Prostate gland (tissue), 2 donors: ENCODE results near the gene RAG2. TPM values are rescaled to one million over a fixed set of nuclear protein-coding genes. Genes with fewer than 3 reads are reported as not detected.

Experiments
- DNase-seq: peaks from one replicate; pipeline ENCODE4 v3.0.0-alpha.2; 2019; ENCODE audit warnings: low spot score
- H3K27ac ChIP-seq, 2 donors: fragments of 200-600 bp; sonication (generic); 2 replicates each; pipeline ENCODE4 v1.5.1; 2017 to 2019
- H3K27me3 ChIP-seq: fragments of 200-600 bp; sonication (generic); replicated peaks from 2 replicates; pipeline ENCODE4 v1.5.1; 2019; ENCODE audit not compliant: insufficient read depth
- H3K36me3 ChIP-seq, 2 donors: fragments of 200-600 bp; sonication (generic); 1 replicate in 1 of 2; 2 replicates in 1 of 2; pipeline versions ENCODE4 v1.5.1 to v1.8.1; 2017 to 2019
- H3K4me1 ChIP-seq: fragments of 200-600 bp; sonication (generic); replicated peaks from 2 replicates; pipeline ENCODE4 v1.5.1; 2019
- H3K4me3 ChIP-seq, 2 donors: fragments of 200-600 bp; sonication (generic); 2 replicates each; pipeline ENCODE4 v1.5.1; 2017 to 2019
- H3K9me3 ChIP-seq: fragments of 200-600 bp; sonication (generic); 2 replicates; pipeline ENCODE4 v1.5.1; 2017
- POLR2A ChIP-seq: fragments of 450-650 bp; IDR thresholded peaks from one replicate; pipeline ENCODE4 v1.6.1; 2016; ENCODE audit warnings: antibody characterized with exemption, mild to moderate bottlenecking
- POLR2AphosphoS5 ChIP-seq: sonication (generic); formaldehyde crosslinking; IDR thresholded peaks from one replicate; pipeline ENCODE4 v1.6.1; 2017; ENCODE audit warnings: antibody characterized with exemption
- WGBS: methylation state at CpG from one replicate; pipeline ENCODE4 v1.1.5; 2018; 5-methylcytosine and 5-hydroxymethylcytosine counted together
- intact Hi-C: fragments of 100-400 bp; cut with DNase I; formaldehyde crosslinking; loops from one replicate; pipeline ENCODE4 v1.14.2; 2022
- total RNA-seq, 2 donors: library from RNA; depleted of rRNA; stranded (reverse); fragments of >200 nt; gene quantifications; one replicate each; pipeline ENCODE4 v1.1.0, GENCODE V29; 2016
- TF ChIP-seq, protein P1 (sequence below), 4 experiments: fragments of 200-600 bp in 2 of 4; fragments of 450-650 bp in 2 of 4; sonication (generic) in 2 of 4; IDR thresholded peaks; 1 replicate in 3 of 4; 2 replicates in 1 of 4; pipeline ENCODE4 v1.5.1; 2016 to 2019; ENCODE audit warnings: antibody characterized with exemption in 4 of 4, mild to moderate bottlenecking in 2 of 4, moderate library complexity in 2 of 4

RAG2 gene
- total RNA-seq, 2 donors from 2014 or later = not detected

GRCh38 chr11:36601155-36601554 is 3.1 kb upstream of the RAG2 start:
- H3K27ac ChIP-seq = no peak overlapping the region
- no peaks in the 10 kb centered on the region for H3K9me3 ChIP-seq
- intact Hi-C loops = no loop called here
- no peaks in the 10 kb centered on the region for H3K27me3 ChIP-seq
- no peak for DNase-seq
- TF ChIP-seq POLR2A (no peak), POLR2AphosphoS5 (no peak)
- TF ChIP-seq, protein P1, sequence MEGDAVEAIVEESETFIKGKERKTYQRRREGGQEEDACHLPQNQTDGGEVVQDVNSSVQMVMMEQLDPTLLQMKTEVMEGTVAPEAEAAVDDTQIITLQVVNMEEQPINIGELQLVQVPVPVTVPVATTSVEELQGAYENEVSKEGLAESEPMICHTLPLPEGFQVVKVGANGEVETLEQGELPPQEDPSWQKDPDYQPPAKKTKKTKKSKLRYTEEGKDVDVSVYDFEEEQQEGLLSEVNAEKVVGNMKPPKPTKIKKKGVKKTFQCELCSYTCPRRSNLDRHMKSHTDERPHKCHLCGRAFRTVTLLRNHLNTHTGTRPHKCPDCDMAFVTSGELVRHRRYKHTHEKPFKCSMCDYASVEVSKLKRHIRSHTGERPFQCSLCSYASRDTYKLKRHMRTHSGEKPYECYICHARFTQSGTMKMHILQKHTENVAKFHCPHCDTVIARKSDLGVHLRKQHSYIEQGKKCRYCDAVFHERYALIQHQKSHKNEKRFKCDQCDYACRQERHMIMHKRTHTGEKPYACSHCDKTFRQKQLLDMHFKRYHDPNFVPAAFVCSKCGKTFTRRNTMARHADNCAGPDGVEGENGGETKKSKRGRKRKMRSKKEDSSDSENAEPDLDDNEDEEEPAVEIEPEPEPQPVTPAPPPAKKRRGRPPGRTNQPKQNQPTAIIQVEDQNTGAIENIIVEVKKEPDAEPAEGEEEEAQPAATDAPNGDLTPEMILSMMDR (IDR thresholded peaks at IDR 0.05) = no peak
- no peak overlapping the region for H3K4me3 ChIP-seq
- H3K36me3 ChIP-seq = no peaks in the 10 kb centered on the region
- no peaks in the 10 kb centered on the region for H3K4me1 ChIP-seq
- WGBS = 87% methylated on average over 2 of the region's 2 CpGs

DNA sequence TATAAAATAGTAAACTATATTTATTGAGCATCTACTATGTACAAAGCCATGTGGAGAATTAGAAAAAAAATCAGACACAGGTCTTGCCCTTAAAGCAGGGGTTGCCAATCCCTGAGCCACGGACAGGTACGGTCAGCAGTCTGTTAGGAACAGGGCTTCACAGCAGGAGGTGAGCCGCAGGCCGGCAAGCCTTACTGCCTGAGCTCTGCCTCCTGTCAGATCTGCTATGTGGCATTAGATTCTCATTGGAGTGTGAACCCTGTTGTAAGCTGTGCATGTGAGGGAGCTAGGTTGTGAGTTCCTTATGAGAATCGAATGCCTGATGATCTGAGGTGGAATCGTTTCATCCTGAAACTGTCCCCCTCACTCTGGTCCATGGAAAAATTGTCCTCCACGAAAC is 2.1 kb upstream of the RAG2 start:
- Histone ChIP-seq H3K4me3 (no peak overlapping the region), H3K9me3 (no peaks in the 10 kb centered on the region), H3K27ac (no peak overlapping the region), H3K27me3 (no peaks in the 10 kb centered on the region), H3K4me1 (no peaks in the 10 kb centered on the region), H3K36me3 (no peaks in the 10 kb centered on the region)
- 91% methylated on average over 7 of the region's 7 CpGs for WGBS
- intact Hi-C loops = no loop called here
- no peak for TF ChIP-seq POLR2AphosphoS5
- no peak for TF ChIP-seq POLR2A
- TF ChIP-seq, protein P1 (IDR thresholded peaks at IDR 0.05) = no peak
- no peak for DNase-seq

DNA sequence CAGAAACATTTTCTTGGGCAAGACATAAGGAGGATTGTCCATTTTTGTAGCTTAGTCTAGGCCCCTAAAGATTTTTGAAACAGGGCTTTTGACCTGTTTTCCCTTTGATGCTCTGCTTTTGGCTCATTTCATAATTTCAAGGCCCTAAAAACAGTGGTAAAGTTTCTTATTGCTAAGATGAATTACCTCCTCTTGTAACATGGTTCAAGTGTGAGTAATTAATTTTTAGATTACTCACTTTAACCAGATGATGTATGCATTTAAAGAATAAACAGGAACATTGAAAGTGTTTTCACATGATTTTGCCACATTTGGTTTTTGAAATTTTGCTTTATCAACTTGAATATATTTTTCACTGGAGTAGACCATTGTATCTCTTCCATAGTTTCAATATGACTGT is 1.2 kb downstream of the RAG2 start:
- H3K27ac ChIP-seq = no peak overlapping the region
- no peaks in the 10 kb centered on the region for H3K27me3 ChIP-seq
- intact Hi-C loops = no loop called here
- H3K4me1 ChIP-seq = no peaks in the 10 kb centered on the region
- no peak overlapping the region for H3K4me3 ChIP-seq
- TF ChIP-seq POLR2A = no peak
- TF ChIP-seq, protein P1 (IDR thresholded peaks at IDR 0.05) = no peak
- no peak for TF ChIP-seq POLR2AphosphoS5
- no peaks in the 10 kb centered on the region for H3K9me3 ChIP-seq
- no peak for DNase-seq
- no peaks in the 10 kb centered on the region for H3K36me3 ChIP-seq

GRCh38 chr11:36594316-36594989 is 3.6 kb downstream of the RAG2 start, which contains the start of gene IFTAP:
TSS of gene IFTAP (plus strand) at chr11:36594502. CDS start at chr11:36610104, 15,602 bp downstream.
- intact Hi-C loops = no loop called here
- no peaks in the 10 kb centered on the region for H3K4me1 ChIP-seq
- H3K36me3 ChIP-seq = no peaks in the 10 kb centered on the region
- H3K9me3 ChIP-seq = no peaks in the 10 kb centered on the region
- peak within 1 kb of the TSS; percentile 52 to 68 for H3K4me3 ChIP-seq
- DNase-seq = peak; percentile 65
- H3K27me3 ChIP-seq = no peaks in the 10 kb centered on the region
- peak within 1 kb of the TSS; percentile 1 to 56 for H3K27ac ChIP-seq
- TF ChIP-seq POLR2AphosphoS5 (peak; percentile 96), POLR2A (no peak)
- TF ChIP-seq, protein P1 (IDR thresholded peaks at IDR 0.05) = no peak
- under 1% methylated on average over 29 of the region's 29 CpGs for WGBS

DNA sequence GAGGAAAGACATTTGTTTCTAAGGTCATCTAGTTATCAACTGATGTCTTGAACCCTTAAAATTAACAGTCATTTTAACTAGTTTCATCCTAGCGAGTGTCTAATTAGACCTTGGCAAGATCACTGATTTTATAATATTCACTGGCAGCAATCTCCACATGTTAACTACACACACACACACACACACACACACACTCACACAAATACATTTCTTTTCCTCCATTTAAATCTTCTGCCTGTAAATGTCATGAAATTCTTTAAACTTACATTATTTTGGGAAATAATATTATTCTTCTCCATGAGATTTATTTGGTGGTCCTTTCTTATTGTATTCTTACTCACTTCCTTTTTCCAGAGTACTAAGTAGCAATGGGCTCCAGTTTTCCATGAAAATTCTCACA is 6.6 kb downstream of the RAG2 start:
- DNase-seq = no peak
- H3K36me3 ChIP-seq = no peaks in the 10 kb centered on the region
- no peaks in the 10 kb centered on the region for H3K9me3 ChIP-seq
- H3K27me3 ChIP-seq = peaks cover 3% of the 10 kb centered on the region
- no peak overlapping the region for H3K4me3 ChIP-seq
- H3K27ac ChIP-seq = no peak overlapping the region
- no peaks in the 10 kb centered on the region for H3K4me1 ChIP-seq
- TF ChIP-seq POLR2AphosphoS5 (no peak), POLR2A (no peak)
- TF ChIP-seq, protein P1 (IDR thresholded peaks at IDR 0.05) = no peak
- WGBS = 44% methylated on average over 1 of the region's 1 CpG
- intact Hi-C loops = no loop called here
